Astrocyte (in vitro differentiated cells and primary cell): ENCODE data around the gene SPRING1. TPM values are rescaled to one million over a fixed set of nuclear protein-coding genes. Genes with fewer than 3 reads are reported as not detected.

Experiments used
- DNase-seq: peaks from one replicate; pipeline ENCODE4 v3.0.0-alpha.2; 2010; ENCODE audit warnings: low read depth
- FAIRE-seq: peaks from 2 replicates; lab custom pipeline; 2011; peaks lifted over from hg19 to GRCh38; lab: Jason Lieb, UNC
- H2AFZ ChIP-seq: 2 replicates; pipeline ENCODE4 v1.6.0; 2012; ENCODE audit warnings: low read depth, low read length, inconsistent platforms
- H3K27ac ChIP-seq: 2 replicates; pipeline ENCODE4 v1.5.1; 2011; ENCODE audit warnings: low read depth, low read length, inconsistent platforms
- H3K27me3 ChIP-seq: 2 replicates; pipeline ENCODE4 v1.6.0; 2011; ENCODE audit warnings: low read length, inconsistent platforms; ENCODE audit not compliant: insufficient read depth
- H3K36me3 ChIP-seq: 2 replicates; pipeline ENCODE4 v1.5.1; 2011; ENCODE audit warnings: low read length, inconsistent platforms; ENCODE audit not compliant: insufficient read depth
- H3K4me1 ChIP-seq: 2 replicates; pipeline ENCODE4 v1.5.1; 2011; ENCODE audit warnings: low read length, inconsistent platforms; ENCODE audit not compliant: insufficient read depth
- H3K4me2 ChIP-seq: 2 replicates; pipeline ENCODE4 v1.6.0; 2012; ENCODE audit warnings: low read length, inconsistent platforms
- H3K4me3 ChIP-seq: 2 replicates; pipeline ENCODE4 v1.5.1; 2011; ENCODE audit warnings: low read depth, mild to moderate bottlenecking, low read length, inconsistent platforms; ENCODE audit not compliant: insufficient read depth
- H3K79me2 ChIP-seq: 2 replicates; pipeline ENCODE4 v1.6.0; 2012; ENCODE audit warnings: mild to moderate bottlenecking, low read length, inconsistent platforms; ENCODE audit not compliant: insufficient read depth
- H3K9ac ChIP-seq: 2 replicates; pipeline ENCODE4 v1.6.0; 2012; ENCODE audit warnings: mild to moderate bottlenecking, low read length, inconsistent platforms
- H3K9me3 ChIP-seq: 2 replicates; pipeline ENCODE4 v1.5.1; 2012; ENCODE audit warnings: low read depth, mild to moderate bottlenecking, low read length, inconsistent platforms; ENCODE audit not compliant: insufficient read depth
- H4K20me1 ChIP-seq: 2 replicates; pipeline ENCODE4 v1.6.0; 2012; ENCODE audit warnings: low read length, inconsistent platforms; ENCODE audit not compliant: insufficient read depth
- H3K27ac Mint-ChIP-seq: one replicate; pipeline ENCODE4 v1.8.0; 2021; ENCODE audit warnings: mild to moderate bottlenecking, mixed read lengths; ENCODE audit not compliant: unreplicated experiment
- H3K27me3 Mint-ChIP-seq: one replicate; pipeline ENCODE4 v1.8.0; 2021; ENCODE audit warnings: low read depth, mixed read lengths; ENCODE audit not compliant: unreplicated experiment
- H3K36me3 Mint-ChIP-seq: one replicate; pipeline ENCODE4 v1.8.0; 2021; ENCODE audit warnings: low read depth, mixed read lengths; ENCODE audit not compliant: unreplicated experiment
- H3K4me1 Mint-ChIP-seq: one replicate; pipeline ENCODE4 v1.8.0; 2021; ENCODE audit warnings: low read depth, mixed read lengths; ENCODE audit not compliant: unreplicated experiment
- H3K4me3 Mint-ChIP-seq: one replicate; pipeline ENCODE4 v1.8.0; 2021; ENCODE audit warnings: mild to moderate bottlenecking, moderate library complexity, mixed read lengths; ENCODE audit not compliant: unreplicated experiment
- H3K9me3 Mint-ChIP-seq: one replicate; pipeline ENCODE4 v1.8.0; 2021; ENCODE audit warnings: mild to moderate bottlenecking, mixed read lengths; ENCODE audit not compliant: unreplicated experiment
- CTCF ChIP-seq: IDR thresholded peaks from 2 replicates; pipeline ENCODE4 v1.5.1; 2011; ENCODE audit warnings: low read depth, mild to moderate bottlenecking, inconsistent platforms, low read length, moderate library complexity; ENCODE audit not compliant: insufficient read depth
- EZH2 ChIP-seq: IDR thresholded peaks from 2 replicates; pipeline ENCODE4 v1.6.1; 2012; ENCODE audit warnings: mild to moderate bottlenecking, low read length, inconsistent platforms; ENCODE audit not compliant: insufficient read depth
- total RNA-seq: library from RNA; stranded (reverse); gene quantifications from 2 replicates; pipeline ENCODE4 v1.2.1, GENCODE V29; 2021

The SPRING1 gene
- total RNA-seq, 1 donor from 2014 or later: 54.2 TPM

- H3K4me3 Mint-ChIP-seq: no peak overlapping the region
- H3K4me1 Mint-ChIP-seq: peaks cover 3% of the 10 kb centered on the region
- no peak for FAIRE-seq
- Histone ChIP-seq H3K9me3 (no peaks in the 10 kb centered on the region), H3K9ac (no peak overlapping the region), H3K4me1 (no peaks in the 10 kb centered on the region), H3K4me3 (no peak overlapping the region), H3K4me2 (peak overlapping the region; percentile 70), H3K36me3 (no peaks in the 10 kb centered on the region), H2AFZ (peak overlapping the region; percentile 3), H3K79me2 (no peaks in the 10 kb centered on the region), H4K20me1 (no peaks in the 10 kb centered on the region), H3K27ac (no peak overlapping the region), H3K27me3 (peaks cover 21% of the 10 kb centered on the region)
- H3K36me3 Mint-ChIP-seq: peaks cover 1% of the 10 kb centered on the region
- H3K9me3 Mint-ChIP-seq: no peaks in the 10 kb centered on the region
- peak; percentile 50 for TF ChIP-seq CTCF
- peak; percentile 72 for TF ChIP-seq EZH2
- H3K27me3 Mint-ChIP-seq: peaks cover 6% of the 10 kb centered on the region
- DNase-seq: peak; percentile 18
- H3K27ac Mint-ChIP-seq: no peak overlapping the region
Observed at GRCh38 chr12:116708826-116709756, 28.8 kb downstream of the SPRING1 start.

GRCh38 chr12:116707751-116708150 is 30.1 kb downstream of the SPRING1 start:
- Histone ChIP-seq H4K20me1 (no peaks in the 10 kb centered on the region), H3K27ac (no peak overlapping the region), H3K79me2 (no peaks in the 10 kb centered on the region), H3K27me3 (peaks cover 21% of the 10 kb centered on the region), H3K4me2 (no peak overlapping the region), H3K4me1 (no peaks in the 10 kb centered on the region), H3K36me3 (no peaks in the 10 kb centered on the region), H2AFZ (no peak overlapping the region), H3K9me3 (no peaks in the 10 kb centered on the region), H3K9ac (no peak overlapping the region), H3K4me3 (no peak overlapping the region)
- TF ChIP-seq EZH2 (no peak), CTCF (no peak)
- H3K36me3 Mint-ChIP-seq: peaks cover 1% of the 10 kb centered on the region
- H3K9me3 Mint-ChIP-seq: no peaks in the 10 kb centered on the region
- FAIRE-seq (no peak), DNase-seq (no peak)
- H3K4me1 Mint-ChIP-seq: peaks cover 3% of the 10 kb centered on the region
- peaks cover 6% of the 10 kb centered on the region for H3K27me3 Mint-ChIP-seq
- no peak overlapping the region for H3K27ac Mint-ChIP-seq
- H3K4me3 Mint-ChIP-seq: no peak overlapping the region
